ENCODE data around the gene BSPRY. TPM values are rescaled to one million over a fixed set of nuclear protein-coding genes. Genes with fewer than 3 reads are reported as not detected.

Gene BSPRY
- total RNA-seq, 1 donor from 2014 or later: 0.27 TPM

DNA sequence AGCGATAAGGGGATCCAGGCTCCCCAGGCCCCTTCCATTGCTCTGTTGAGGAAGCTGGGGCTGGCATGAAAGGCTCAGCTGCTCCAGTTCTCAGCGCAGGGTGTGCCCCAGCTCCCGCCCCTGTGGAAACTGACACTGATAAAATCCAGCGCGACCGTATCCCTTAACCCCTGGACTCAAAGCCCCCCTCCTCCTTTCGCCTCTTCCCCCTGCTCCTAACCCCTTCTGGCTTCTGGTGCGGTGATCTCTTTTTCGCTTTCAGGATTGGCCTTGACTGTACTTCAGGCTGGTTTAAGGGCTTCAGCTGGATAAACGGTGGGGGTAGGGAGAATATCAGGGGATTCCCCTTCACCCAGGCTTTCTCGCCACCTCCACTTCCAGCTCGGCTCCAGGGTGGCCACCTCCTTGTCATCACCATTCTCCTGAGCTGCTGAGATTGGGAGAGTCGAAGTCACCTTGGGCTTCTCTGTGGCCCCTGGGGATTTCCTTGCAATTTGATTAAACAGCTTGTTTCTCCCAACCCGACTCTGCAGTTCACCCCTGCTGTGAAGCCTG, 843 bp downstream of the BSPRY start:
- Mint-ChIP-seq H3K4me1 (ENCODE audit: low read depth, unreplicated experiment) (no peaks in the 10 kb centered on the region), H3K27me3 (ENCODE audit: low read depth, unreplicated experiment) (peaks cover 54% of the 10 kb centered on the region), H3K4me3 (ENCODE audit: unreplicated experiment) (peak overlapping the region; percentile 64), H3K36me3 (ENCODE audit: low read depth, unreplicated experiment) (no peaks in the 10 kb centered on the region), H3K27ac (ENCODE audit: unreplicated experiment) (no peak overlapping the region), H3K9me3 (ENCODE audit: unreplicated experiment) (no peaks in the 10 kb centered on the region)
- no peaks in the 10 kb centered on the region for H3K36me3 ChIP-seq (ENCODE audit: insufficient read depth, low read length)
- TF ChIP-seq, protein P1, sequence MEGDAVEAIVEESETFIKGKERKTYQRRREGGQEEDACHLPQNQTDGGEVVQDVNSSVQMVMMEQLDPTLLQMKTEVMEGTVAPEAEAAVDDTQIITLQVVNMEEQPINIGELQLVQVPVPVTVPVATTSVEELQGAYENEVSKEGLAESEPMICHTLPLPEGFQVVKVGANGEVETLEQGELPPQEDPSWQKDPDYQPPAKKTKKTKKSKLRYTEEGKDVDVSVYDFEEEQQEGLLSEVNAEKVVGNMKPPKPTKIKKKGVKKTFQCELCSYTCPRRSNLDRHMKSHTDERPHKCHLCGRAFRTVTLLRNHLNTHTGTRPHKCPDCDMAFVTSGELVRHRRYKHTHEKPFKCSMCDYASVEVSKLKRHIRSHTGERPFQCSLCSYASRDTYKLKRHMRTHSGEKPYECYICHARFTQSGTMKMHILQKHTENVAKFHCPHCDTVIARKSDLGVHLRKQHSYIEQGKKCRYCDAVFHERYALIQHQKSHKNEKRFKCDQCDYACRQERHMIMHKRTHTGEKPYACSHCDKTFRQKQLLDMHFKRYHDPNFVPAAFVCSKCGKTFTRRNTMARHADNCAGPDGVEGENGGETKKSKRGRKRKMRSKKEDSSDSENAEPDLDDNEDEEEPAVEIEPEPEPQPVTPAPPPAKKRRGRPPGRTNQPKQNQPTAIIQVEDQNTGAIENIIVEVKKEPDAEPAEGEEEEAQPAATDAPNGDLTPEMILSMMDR (IDR thresholded peaks at IDR 0.05; ENCODE audit: insufficient read depth, low read depth, low read length): no peak
- peak; percentile 43 for TF ChIP-seq EZH2 (IDR thresholded peaks at IDR 0.05; ENCODE audit: insufficient read depth, low read length)
- H3K4me2 ChIP-seq (ENCODE audit: low read length): peak overlapping the region; percentile 76
- H3K4me3 ChIP-seq (ENCODE audit: insufficient read depth, low read depth, low read length): no peak overlapping the region
- peaks cover 59% of the 10 kb centered on the region for H3K27me3 ChIP-seq (ENCODE audit: insufficient read depth, low read length)
- no peaks in the 10 kb centered on the region for H4K20me1 ChIP-seq (ENCODE audit: insufficient read depth, low read length)
- FAIRE-seq (no peak), DNase-seq (ENCODE audit: low read depth) (no peak)
- H3K9me3 ChIP-seq (ENCODE audit: insufficient read depth, low read depth, low read length): no peaks in the 10 kb centered on the region
- no peak overlapping the region for H3K27ac ChIP-seq (ENCODE audit: low read depth, low read length)
- no peak overlapping the region for H2AFZ ChIP-seq (ENCODE audit: low read depth, low read length)
- H3K9ac ChIP-seq (ENCODE audit: low read length): no peak overlapping the region
- no peaks in the 10 kb centered on the region for H3K4me1 ChIP-seq (ENCODE audit: insufficient read depth, low read length)
- no peaks in the 10 kb centered on the region for H3K79me2 ChIP-seq (ENCODE audit: insufficient read depth, low read length)

DNA sequence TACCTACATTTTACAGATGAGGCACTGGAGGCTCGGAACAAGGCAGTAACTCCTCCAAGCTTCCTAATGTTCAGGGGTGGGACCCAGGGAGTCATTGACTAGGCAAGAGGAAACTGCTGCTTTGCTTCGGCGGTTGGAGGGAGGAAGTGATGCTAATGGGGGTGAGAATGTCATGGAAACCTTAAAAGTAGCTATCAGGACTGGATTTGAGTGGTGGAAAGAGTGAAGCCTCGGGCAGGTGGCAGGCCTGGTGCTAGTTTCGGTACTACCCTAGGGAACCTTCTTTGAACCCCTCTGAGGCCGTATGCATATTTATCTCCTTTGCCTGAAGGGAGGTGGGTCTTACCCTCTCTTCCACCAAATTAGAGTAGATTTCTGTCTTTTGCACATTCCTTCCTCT, 1.6 kb downstream of the BSPRY start:
- peaks cover 54% of the 10 kb centered on the region for H3K27me3 Mint-ChIP-seq (ENCODE audit: low read depth, unreplicated experiment)
- no peak overlapping the region for H3K4me2 ChIP-seq (ENCODE audit: low read length)
- no peak for FAIRE-seq

DNA sequence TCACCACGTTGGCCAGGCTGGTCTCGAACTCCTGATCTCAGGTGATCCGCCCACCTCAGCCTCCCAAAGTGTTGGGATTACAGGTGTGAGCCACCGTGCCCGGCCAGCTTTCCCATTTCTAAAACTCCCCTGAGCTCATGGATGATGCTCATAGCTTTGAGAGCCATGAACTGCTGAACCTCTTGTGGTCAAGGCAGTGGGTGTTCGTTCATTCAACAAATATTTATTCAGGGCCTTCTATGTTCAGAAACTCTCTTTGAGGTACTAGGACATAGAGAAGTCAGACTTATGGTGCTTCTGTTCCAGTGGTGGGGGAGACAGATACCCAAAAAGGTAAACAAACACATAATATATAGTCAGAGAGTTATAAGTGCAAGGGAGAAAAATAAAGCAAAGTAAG, 2.7 kb downstream of the BSPRY start:
- DNase-seq (ENCODE audit: low read depth) (no peak), FAIRE-seq (no peak)
- Histone ChIP-seq H3K4me2 (ENCODE audit: low read length) (no peak overlapping the region), H3K4me3 (ENCODE audit: insufficient read depth, low read depth, low read length) (no peak overlapping the region), H3K9me3 (ENCODE audit: insufficient read depth, low read depth, low read length) (no peaks in the 10 kb centered on the region), H2AFZ (ENCODE audit: low read depth, low read length) (no peak overlapping the region), H3K36me3 (ENCODE audit: insufficient read depth, low read length) (no peaks in the 10 kb centered on the region), H3K27ac (ENCODE audit: low read depth, low read length) (no peak overlapping the region), H3K9ac (ENCODE audit: low read length) (no peak overlapping the region), H3K79me2 (ENCODE audit: insufficient read depth, low read length) (no peaks in the 10 kb centered on the region), H3K27me3 (ENCODE audit: insufficient read depth, low read length) (peaks cover 71% of the 10 kb centered on the region), H4K20me1 (ENCODE audit: insufficient read depth, low read length) (no peaks in the 10 kb centered on the region), H3K4me1 (ENCODE audit: insufficient read depth, low read length) (no peaks in the 10 kb centered on the region)
- Mint-ChIP-seq H3K9me3 (ENCODE audit: unreplicated experiment) (no peaks in the 10 kb centered on the region), H3K4me3 (ENCODE audit: unreplicated experiment) (no peak overlapping the region), H3K4me1 (ENCODE audit: low read depth, unreplicated experiment) (no peaks in the 10 kb centered on the region), H3K36me3 (ENCODE audit: low read depth, unreplicated experiment) (no peaks in the 10 kb centered on the region), H3K27ac (ENCODE audit: unreplicated experiment) (no peak overlapping the region), H3K27me3 (ENCODE audit: low read depth, unreplicated experiment) (peaks cover 60% of the 10 kb centered on the region)
- TF ChIP-seq EZH2 (IDR thresholded peaks at IDR 0.05; ENCODE audit: insufficient read depth, low read length): no peak
- TF ChIP-seq, protein P1 (IDR thresholded peaks at IDR 0.05; ENCODE audit: insufficient read depth, low read depth, low read length): no peak

More for the DNA sequence above, 1.6 kb downstream of the BSPRY start:
- no peak overlapping the region for H3K27ac ChIP-seq (ENCODE audit: low read depth, low read length)
- H3K79me2 ChIP-seq (ENCODE audit: insufficient read depth, low read length): no peaks in the 10 kb centered on the region
- H3K4me1 Mint-ChIP-seq (ENCODE audit: low read depth, unreplicated experiment): no peaks in the 10 kb centered on the region
- TF ChIP-seq, protein P1 (IDR thresholded peaks at IDR 0.05; ENCODE audit: insufficient read depth, low read depth, low read length): no peak
- TF ChIP-seq EZH2 (IDR thresholded peaks at IDR 0.05; ENCODE audit: insufficient read depth, low read length): no peak
- no peaks in the 10 kb centered on the region for H3K36me3 Mint-ChIP-seq (ENCODE audit: low read depth, unreplicated experiment)
- no peaks in the 10 kb centered on the region for H3K4me1 ChIP-seq (ENCODE audit: insufficient read depth, low read length)
- H3K36me3 ChIP-seq (ENCODE audit: insufficient read depth, low read length): no peaks in the 10 kb centered on the region
- no peak overlapping the region for H3K9ac ChIP-seq (ENCODE audit: low read length)
- peaks cover 61% of the 10 kb centered on the region for H3K27me3 ChIP-seq (ENCODE audit: insufficient read depth, low read length)
- H4K20me1 ChIP-seq (ENCODE audit: insufficient read depth, low read length): no peaks in the 10 kb centered on the region
- no peak overlapping the region for H3K4me3 Mint-ChIP-seq (ENCODE audit: unreplicated experiment)
- no peak for DNase-seq (ENCODE audit: low read depth)
- H3K9me3 ChIP-seq (ENCODE audit: insufficient read depth, low read depth, low read length): no peaks in the 10 kb centered on the region
- H2AFZ ChIP-seq (ENCODE audit: low read depth, low read length): no peak overlapping the region
- H3K9me3 Mint-ChIP-seq (ENCODE audit: unreplicated experiment): no peaks in the 10 kb centered on the region
- no peak overlapping the region for H3K27ac Mint-ChIP-seq (ENCODE audit: unreplicated experiment)
- no peak overlapping the region for H3K4me3 ChIP-seq (ENCODE audit: insufficient read depth, low read depth, low read length)

All from astrocyte (in vitro differentiated cells and primary cell).